ELR (cell line): ENCODE measurements around the gene NYAP2.
A peak's percentile ranks its signal among the peaks of the same experiment; 100 is the strongest.

Experiments
- DNase-seq: peaks from one replicate; pipeline ENCODE4 v3.0.0-alpha.2; 2015; ENCODE audit warnings: low read depth

Gene NYAP2

GRCh38 chr2:225428360-225428759 is 28.9 kb downstream of the NYAP2 start:
- DNase-seq: no peak

GRCh38 chr2:225429717-225430116 is 30.2 kb downstream of the NYAP2 start:
- peak; percentile 6 for DNase-seq

DNA sequence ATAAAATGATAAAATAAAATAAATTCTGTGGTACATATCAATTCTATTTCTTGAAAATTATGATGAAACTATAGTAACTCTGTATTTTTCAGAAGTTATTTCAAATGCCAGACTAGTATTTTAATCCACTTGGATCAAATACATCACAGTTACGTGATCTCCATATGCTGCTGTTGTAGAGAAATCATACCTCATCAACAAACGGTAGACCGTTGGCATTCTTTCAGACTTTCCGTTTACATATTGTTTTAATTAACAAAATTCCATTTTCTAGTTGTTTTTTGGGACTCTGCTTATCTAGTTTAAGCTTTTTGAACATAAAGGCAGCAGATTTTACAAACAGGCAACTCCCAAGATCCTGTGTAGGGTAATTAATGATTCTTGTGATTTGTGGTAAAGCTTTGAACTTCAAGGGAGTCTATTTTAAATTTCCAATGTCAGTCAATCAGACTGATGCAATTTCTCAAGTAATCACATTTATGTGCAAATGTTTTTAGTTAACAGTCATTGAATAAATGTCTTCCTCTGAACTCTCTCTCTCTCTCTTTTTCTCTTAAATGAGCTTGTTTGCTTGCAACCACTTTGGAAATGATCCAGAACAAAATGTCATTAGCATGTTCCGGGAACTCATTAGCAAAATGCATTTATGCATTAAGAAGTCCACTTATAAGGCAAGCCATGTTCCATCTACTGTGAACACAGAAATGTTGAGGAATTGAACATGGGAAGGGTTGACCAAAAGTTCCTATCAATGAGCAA is 31.8 kb downstream of the NYAP2 start:
- no peak for DNase-seq

GRCh38 chr2:225434014-225434413 is 34.5 kb downstream of the NYAP2 start:
- no peak for DNase-seq

- DNase-seq: no peak
Observed at GRCh38 chr2:225437319-225437718, 37.8 kb downstream of the NYAP2 start.

DNA sequence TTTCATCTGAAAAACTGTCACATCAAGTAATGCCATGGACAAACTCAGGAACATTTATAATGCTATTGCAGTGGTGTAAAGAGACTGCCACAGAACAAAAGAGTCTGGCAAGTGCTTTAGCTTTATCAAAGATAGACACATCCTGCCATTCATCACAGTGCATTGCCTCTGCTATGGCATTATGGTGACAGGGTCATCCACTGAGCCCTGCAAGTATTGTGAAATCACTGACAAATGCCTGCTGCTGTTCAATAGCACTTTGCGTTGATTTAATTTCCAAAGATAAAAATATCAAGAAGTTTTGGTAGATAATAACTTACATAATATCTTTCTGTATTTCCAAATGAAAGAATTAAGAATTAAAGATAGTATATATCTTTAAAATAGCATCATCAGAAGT is 38.7 kb downstream of the NYAP2 start:
- DNase-seq: no peak

GRCh38 chr2:225452677-225453076 is 53.2 kb downstream of the NYAP2 start:
- no peak for DNase-seq

GRCh38 chr2:225454412-225454811 is 54.9 kb downstream of the NYAP2 start:
- DNase-seq: no peak

- no peak for DNase-seq
Observed at GRCh38 chr2:225456619-225457260, 57.2 kb downstream of the NYAP2 start.

- no peak for DNase-seq
Observed at GRCh38 chr2:225457482-225457881, 58.0 kb downstream of the NYAP2 start.

DNA sequence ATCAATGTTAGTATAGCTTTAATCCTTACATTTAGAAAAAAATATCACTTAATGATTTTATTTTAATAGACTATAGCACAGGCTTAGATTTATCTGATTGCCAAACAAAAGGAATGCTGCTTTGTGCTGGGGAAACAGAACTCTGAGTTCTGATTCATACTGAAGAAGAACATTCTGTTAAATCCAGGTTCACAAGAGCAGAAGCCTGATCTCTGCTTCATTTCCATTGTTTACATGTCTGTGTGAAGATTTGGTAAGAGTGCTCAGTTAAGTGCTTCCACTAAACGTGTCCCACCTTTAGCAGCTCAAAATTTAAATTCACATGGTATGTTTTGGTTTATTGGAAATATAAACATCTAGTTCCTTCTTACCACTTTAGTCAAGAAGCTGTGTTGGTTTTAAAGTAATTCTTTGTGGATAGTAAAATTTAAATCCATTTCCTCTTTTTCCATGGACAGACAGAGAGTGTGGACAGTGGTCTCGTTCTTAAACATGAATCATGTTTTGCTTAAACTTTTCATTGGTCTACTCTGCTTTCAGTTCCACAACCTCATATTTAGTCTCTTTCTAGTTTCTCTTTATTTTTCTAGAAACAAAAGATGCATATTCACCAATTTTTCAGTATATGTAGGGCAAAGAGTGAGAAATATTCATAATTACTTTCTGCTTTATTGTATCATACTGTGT is 59.1 kb downstream of the NYAP2 start:
- no peak for DNase-seq

- no peak for DNase-seq
Observed at GRCh38 chr2:225462417-225462816, 62.9 kb downstream of the NYAP2 start.

DNA sequence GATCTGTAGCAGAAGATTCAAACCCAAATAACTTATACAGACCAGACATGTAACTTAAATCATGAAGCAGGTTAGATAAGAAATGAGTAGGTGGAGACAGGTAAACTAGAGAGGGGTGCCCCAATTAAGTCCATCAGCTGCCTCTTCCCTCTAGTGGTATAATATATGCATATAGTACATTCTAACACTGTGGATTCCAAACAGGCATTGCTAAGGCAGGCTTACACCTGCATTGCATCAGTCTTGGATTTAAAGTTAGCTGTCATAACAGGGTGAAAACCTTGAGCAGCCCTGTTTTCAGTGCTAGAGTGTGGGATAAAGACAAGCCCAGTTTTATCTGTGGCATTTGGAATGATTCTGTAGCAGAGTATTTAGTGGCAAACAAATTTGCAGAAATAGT is 63.4 kb downstream of the NYAP2 start:
- DNase-seq: peak; percentile 6

- DNase-seq: no peak
Observed at GRCh38 chr2:225463449-225463848, 63.9 kb downstream of the NYAP2 start.

DNA sequence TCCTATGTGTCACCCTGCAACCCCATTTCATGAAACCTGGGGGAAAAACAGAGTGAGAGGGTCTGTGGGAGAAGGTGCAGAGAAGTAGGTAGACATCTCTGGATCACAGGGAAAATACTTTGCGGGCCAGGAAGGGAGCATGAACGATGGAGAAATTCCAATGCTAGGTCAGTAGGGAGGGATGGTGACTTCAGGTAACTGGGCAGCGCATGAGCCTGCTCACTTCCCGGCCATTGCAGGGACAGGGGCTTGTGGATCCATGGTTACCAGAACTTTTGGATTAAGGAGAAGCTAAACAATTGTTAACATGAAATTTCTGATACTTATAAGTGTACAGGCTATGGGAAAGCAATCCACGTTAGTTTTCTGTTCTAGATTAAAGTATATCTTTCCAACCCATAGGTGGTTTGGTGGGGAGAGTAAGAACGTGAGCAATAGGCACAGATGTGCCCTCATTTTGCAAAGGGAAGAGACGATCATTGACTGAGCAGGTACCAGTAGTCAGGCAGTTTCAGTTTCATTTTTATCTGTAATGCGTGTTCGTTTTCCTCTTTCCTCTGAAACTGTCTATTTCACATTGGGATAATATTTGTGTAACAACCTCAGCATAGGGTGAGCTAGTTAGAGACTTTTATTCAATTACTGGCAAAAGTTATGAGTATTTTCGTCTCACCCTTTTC is 65.0 kb downstream of the NYAP2 start:
- no peak for DNase-seq

- no peak for DNase-seq
Observed at GRCh38 chr2:225465827-225466226, 66.3 kb downstream of the NYAP2 start.

DNA sequence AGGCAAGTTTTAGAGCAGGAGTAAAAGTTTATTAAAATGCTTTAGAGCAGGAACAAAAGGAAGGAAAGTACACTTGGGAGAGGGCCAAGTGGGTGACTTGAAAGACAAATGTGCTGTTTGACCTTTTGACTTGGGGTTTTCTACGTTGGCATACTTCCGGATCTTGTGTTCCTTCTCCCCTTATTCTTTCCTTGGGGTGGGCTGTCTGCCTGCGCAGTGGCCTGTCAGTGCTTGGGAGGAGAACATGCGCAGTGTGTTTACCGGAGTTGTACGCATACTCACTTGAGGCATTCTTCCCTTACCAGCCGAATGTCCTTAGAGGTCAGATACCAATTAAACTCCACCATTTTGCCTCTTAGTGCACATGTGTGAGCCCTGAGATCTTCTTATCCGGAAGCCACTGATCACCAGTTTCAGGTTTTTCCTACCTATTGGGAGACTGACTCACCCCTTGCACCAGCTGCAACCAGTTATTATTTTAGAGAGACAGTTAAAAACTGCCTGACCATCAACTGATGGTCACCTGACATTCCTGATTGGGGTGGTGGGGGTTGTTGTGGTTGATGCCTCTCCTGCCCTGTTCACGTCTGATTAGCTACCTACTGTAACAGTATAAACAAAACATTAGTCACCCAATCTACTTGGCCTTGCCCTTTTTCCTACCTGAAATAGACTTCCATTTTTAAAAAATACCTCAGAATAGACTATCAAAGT is 67.5 kb downstream of the NYAP2 start:
- no peak for DNase-seq

- no peak for DNase-seq
Observed at GRCh38 chr2:225468131-225468530, 68.6 kb downstream of the NYAP2 start.

GRCh38 chr2:225471039-225471438 is 71.5 kb downstream of the NYAP2 start:
- DNase-seq: no peak

GRCh38 chr2:225471482-225471881 is 72.0 kb downstream of the NYAP2 start:
- no peak for DNase-seq

DNA sequence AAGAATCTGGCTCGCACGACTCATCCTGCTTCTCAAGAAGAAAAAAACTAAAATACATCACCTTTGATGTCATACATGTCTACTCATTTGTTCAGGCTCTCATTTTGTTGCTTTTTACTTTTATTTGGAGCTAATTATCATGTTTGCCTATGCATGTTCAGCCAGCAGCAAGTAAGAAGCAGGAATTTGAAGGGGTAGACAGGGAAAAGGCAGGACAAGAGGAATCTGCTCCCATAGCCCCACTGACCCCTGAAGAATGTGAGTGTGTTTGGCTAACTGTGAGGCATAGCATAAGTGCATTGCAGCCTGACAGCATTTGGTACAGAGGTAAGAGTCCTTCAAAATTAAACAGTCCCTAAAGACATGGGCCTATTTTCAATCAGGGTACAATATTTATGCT is 72.7 kb downstream of the NYAP2 start:
- DNase-seq: no peak

- no peak for DNase-seq
Observed at GRCh38 chr2:225479386-225479785, 79.9 kb downstream of the NYAP2 start.
